ENCODE measurements around the gene SLC22A23. TPM values are rescaled to one million over a fixed set of nuclear protein-coding genes. Genes with fewer than 3 reads are reported as not detected.

Gene SLC22A23
- polyA plus RNA-seq, 1 donor (not counting 4 experiments of a cell fraction or from before 2014, with no cell fraction given): 4.3 TPM

GRCh38 chr6:3316331-3316730 is 140.5 kb downstream of the SLC22A23 start:
- Histone ChIP-seq H3K9me3 (ENCODE audit: control insufficient read depth, low read depth, low read length) (no peaks in the 10 kb centered on the region), H3K27ac (ENCODE audit: control insufficient read depth, insufficient read depth, low read length) (no peak overlapping the region), H3K4me3 (ENCODE audit: control insufficient read depth in 2 of 3, extremely low read depth in 1 of 3, insufficient read depth in 2 of 3, low read depth in 1 of 3, low read length in 3 of 3) (no peak overlapping the region), H3K4me1 (ENCODE audit: control insufficient read depth, extremely low read depth, insufficient read depth, low read length) (no peaks in the 10 kb centered on the region), H3K79me2 (ENCODE audit: control insufficient read depth, insufficient read depth, low read length) (no peaks in the 10 kb centered on the region), H2AFZ (ENCODE audit: control insufficient read depth, low read length) (no peak overlapping the region), H3K9ac (ENCODE audit: control insufficient read depth, extremely low read depth, insufficient read depth, low read length) (no peak overlapping the region), H3K27me3 (ENCODE audit: control insufficient read depth, extremely low read depth, insufficient read depth, low read length) (no peaks in the 10 kb centered on the region), H3K4me2 (ENCODE audit: control insufficient read depth, extremely low read depth, insufficient read depth, low read depth, low read length) (no peak overlapping the region), H4K20me1 (ENCODE audit: control insufficient read depth, extremely low read depth, insufficient read depth, low read length) (no peaks in the 10 kb centered on the region), H3K9me1 (ENCODE audit: control insufficient read depth, extremely low read depth, insufficient read depth, low read length) (no peaks in the 10 kb centered on the region), H3K36me3 (ENCODE audit: control insufficient read depth in 2 of 2, extremely low read depth in 1 of 2, insufficient read depth in 2 of 2, low read length in 2 of 2) (peaks cover 0 to 2% of the 10 kb centered on the region in 2 experiments)
- TF ChIP-seq CTCF (optimal IDR thresholded peaks at IDR 0.05 in 1 of 3, IDR thresholded peaks at IDR 0.05 in 1 of 3, conservative IDR thresholded peaks at IDR 0.05 in 1 of 3; ENCODE audit: extremely low read depth in 1 of 3, insufficient read depth in 2 of 3, low read length in 3 of 3) (no peak), EZH2 (IDR thresholded peaks at IDR 0.05; ENCODE audit: low read length) (no peak)
- DNase-seq (ENCODE audit: low read depth, low spot score): no peak
- dilution Hi-C loops (cut with MboI; ENCODE audit: extremely low pct_ligation_motif_present, low sequenced_read_pairs): no loop called here
- FAIRE-seq: no peak

GRCh38 chr6:3315841-3316240 is 141.0 kb downstream of the SLC22A23 start:
- Histone ChIP-seq H3K9me1 (ENCODE audit: control insufficient read depth, extremely low read depth, insufficient read depth, low read length) (no peaks in the 10 kb centered on the region), H3K79me2 (ENCODE audit: control insufficient read depth, insufficient read depth, low read length) (no peaks in the 10 kb centered on the region), H2AFZ (ENCODE audit: control insufficient read depth, low read length) (no peak overlapping the region), H3K9me3 (ENCODE audit: control insufficient read depth, low read depth, low read length) (no peaks in the 10 kb centered on the region), H3K9ac (ENCODE audit: control insufficient read depth, extremely low read depth, insufficient read depth, low read length) (no peak overlapping the region), H3K4me2 (ENCODE audit: control insufficient read depth, extremely low read depth, insufficient read depth, low read depth, low read length) (no peak overlapping the region), H4K20me1 (ENCODE audit: control insufficient read depth, extremely low read depth, insufficient read depth, low read length) (no peaks in the 10 kb centered on the region), H3K27me3 (ENCODE audit: control insufficient read depth, extremely low read depth, insufficient read depth, low read length) (no peaks in the 10 kb centered on the region), H3K4me3 (ENCODE audit: control insufficient read depth in 2 of 3, extremely low read depth in 1 of 3, insufficient read depth in 2 of 3, low read depth in 1 of 3, low read length in 3 of 3) (no peak overlapping the region), H3K27ac (ENCODE audit: control insufficient read depth, insufficient read depth, low read length) (no peak overlapping the region), H3K4me1 (ENCODE audit: control insufficient read depth, extremely low read depth, insufficient read depth, low read length) (peaks cover 1% of the 10 kb centered on the region), H3K36me3 (ENCODE audit: control insufficient read depth in 2 of 2, extremely low read depth in 1 of 2, insufficient read depth in 2 of 2, low read length in 2 of 2) (peaks cover 0 to 2% of the 10 kb centered on the region in 2 experiments)
- dilution Hi-C loops (cut with MboI; ENCODE audit: extremely low pct_ligation_motif_present, low sequenced_read_pairs): no loop called here
- TF ChIP-seq EZH2 (IDR thresholded peaks at IDR 0.05; ENCODE audit: low read length): no peak
- no peak for TF ChIP-seq CTCF (optimal IDR thresholded peaks at IDR 0.05 in 1 of 3, IDR thresholded peaks at IDR 0.05 in 1 of 3, conservative IDR thresholded peaks at IDR 0.05 in 1 of 3; ENCODE audit: extremely low read depth in 1 of 3, insufficient read depth in 2 of 3, low read length in 3 of 3)
- DNase-seq (ENCODE audit: low read depth, low spot score): no peak
- no peak for FAIRE-seq

All from keratinocyte (primary cell).